HG03039 (cell line): ENCODE data around the gene NLRP2B.
"Not testable (repeated sequence)": the region's sequence is repeated elsewhere in the genome, so short reads cannot be mapped to it uniquely, and the experiment has no call there.

Experiments
- ATAC-seq: cut with Tn5 transposase; IDR thresholded peaks from one replicate; pipeline ENCODE4 v1.9.1; 2021; ENCODE audit warnings: mild to moderate bottlenecking, moderate library complexity; ENCODE audit not compliant: unreplicated experiment

NLRP2B gene

DNA sequence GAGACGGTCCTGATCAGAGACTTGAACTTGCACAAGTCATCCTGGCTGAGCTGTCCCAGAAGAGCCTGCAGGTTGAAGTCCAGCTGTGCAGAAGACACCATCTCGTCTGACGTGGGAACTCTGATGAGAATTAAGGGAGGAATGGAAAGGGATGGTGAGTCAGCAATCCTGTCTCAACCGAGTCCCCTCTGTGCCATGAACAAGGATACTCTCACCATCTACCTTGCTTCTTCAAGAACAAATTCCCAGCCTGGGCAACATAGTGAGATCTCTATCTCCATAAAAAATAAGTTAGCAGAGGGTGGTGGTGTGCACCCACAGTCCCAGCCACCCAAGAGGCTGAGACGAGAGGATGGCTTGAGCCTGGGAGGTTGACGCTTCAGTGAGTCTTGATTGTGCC lies at the start of gene NLRP2B:
TSS of gene NLRP2B (minus strand) at position 101 of the 400 bp plus-strand sequence.
- no peak for ATAC-seq

DNA sequence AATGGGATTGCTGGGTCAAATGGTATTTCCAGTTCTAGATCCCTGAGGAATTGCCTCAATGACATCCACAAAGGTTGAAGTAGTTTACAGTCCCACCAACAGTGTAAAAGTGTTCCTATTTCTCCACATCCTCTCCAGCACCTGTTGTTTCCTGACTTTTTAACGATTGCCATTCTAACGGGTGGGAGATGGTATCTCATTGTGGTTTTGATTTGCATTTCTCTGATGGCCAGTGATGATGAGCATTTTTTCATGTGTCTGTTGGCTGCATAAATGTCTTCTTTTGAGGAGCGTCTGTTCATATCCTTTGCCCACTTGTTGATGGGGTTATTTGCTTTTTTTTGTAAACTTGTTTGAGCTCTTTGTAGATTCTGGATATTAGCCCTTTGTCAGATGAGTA lies 45.9 kb upstream of the NLRP2B start:
- not testable (repeated sequence) for ATAC-seq

DNA sequence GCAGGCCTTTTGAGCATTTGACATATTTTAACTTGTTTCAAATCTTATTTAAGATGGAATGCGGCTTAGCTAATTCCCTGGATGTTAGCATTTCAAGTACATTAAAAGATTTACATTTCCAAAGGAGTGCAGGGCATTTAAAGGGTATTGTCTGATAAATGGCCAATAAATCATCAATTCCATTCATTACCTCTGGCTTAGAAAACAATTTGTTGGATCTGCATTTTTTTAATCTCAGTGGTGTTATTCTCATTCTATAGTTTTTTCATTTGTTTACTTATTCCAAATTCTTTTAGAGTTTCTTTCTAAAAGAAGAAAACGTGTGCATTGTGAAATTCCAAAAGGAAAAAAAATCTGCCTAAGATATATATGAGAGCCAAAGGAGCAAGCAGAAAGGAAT lies 1.3 kb upstream of the NLRP2B start:
- ATAC-seq, result no peak

DNA sequence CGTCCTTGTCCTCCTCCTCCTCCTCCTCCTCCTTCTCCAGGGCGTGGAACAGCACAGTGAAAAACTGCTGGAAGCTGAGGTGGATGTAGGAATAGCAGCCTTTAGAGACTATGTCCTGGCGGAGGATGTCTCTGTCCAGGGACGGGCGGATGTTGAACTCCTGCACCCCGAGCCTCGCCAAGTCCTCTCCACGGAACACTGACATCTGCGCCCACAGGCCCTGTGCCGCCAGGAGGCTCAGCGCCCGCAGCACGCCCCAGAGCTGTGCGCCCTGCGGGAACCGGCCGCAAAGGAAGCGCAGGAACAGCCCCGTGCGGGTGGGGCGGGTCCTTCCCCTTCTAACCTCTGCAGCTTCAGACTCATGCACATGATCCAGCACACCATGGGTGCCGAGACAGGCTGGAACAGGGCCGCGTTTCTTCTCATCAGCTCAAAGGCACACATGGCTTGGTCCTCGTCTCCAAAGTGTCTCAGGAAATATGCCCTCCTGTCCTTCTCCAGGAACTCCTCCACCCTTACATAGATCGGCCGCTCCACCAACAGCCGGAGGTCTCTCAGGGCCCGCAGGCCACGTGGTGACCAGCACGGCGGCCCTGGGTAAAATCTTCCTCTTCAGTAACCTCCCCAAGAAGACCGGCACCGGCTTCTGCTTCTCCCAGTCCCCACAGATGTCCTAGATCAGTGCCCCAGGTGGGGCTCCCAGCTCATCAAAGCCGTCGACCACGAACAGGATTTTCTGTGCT lies 1.2 kb downstream of the NLRP2B start:
- no peak for ATAC-seq

DNA sequence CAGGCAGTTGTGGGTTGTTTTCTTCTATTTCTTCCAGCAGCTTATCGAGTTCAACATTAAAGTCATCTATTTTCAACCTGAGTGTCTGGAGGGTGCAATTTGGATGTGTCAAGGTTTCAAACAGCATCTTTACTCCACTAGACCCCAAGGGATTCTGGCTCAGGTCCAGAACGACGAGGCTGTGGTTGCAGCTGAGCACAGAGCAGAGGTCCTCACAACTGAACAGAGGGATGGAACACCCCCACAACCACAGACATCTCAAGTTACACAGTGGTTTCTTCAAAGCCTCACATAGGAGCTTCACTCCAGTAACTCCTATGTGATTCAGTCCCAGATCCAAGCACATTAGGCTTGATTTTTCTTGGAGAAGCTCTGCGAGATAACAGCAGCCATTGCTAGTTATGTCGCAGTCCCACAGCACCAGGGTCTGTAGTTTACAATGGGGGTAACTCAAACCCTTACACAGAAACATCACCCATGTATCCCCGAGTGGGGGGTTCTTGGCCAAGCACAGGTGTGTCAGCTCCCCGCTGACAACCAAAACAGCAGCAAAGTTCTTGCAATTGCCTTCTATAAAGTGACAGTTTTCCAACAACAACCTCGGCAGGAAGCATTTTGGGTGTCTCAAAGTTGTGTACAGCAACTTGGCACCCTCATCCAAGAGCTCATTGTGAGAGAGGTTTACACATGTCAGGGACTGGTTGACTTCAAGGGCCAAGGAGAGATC lies 2.8 kb downstream of the NLRP2B start:
- ATAC-seq, result no peak

DNA sequence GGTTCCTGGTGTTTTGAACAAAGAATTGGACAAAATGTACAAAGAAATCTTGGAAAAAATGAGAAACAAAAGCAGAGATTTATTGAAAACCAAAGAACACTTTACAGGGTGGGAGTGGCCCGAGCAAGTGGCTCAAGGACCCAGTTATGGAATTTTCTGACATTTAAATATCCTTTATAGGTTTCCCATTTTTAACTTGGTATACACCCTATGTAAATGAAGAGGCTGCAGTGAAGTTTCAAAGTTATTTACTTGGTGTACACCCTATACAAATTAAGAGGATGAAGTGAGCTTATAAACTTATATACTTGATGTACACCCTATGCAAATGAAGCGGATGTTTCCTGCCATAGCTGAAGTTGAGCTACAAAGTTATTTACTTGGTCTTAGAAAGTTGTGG lies 4.7 kb downstream of the NLRP2B start:
- ATAC-seq, result no peak

DNA sequence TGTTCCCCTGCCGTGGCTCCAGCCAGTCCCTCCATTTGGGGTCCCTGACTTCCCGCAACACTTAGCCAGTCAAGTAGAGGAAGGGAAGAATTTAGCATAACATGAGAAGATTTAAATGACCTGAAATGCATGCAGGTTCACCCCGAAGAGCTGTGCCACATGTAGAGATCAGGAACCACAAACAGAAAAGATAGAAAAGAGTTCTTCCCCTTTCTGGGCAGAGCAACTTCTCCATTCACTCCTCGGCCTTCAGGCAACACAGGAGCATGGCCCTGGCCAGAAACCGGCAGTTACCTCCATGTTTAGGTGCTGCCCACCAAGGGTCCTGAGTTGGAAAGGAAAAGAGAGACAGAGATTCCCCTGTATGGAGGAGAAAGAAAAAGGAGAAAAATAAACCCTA lies 5.2 kb downstream of the NLRP2B start:
- no peak for ATAC-seq

DNA sequence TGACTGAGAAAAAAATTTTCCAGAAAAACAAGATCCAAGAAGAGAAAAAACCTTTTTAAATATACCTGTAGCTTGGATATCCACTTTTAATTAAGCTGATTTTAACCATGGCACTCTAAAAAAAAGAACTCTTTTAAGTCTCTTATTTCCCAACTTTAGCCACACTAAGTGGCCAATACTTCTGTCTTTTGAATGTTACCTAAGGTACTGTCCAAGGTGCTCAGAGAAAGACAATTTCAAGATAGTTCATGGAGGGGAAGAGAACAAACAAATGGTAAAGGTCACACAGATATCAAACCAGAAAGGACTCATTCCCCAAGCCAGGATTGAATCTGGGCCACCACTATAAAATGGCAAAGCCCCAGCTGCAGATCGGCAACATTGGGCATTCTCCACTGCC lies 10.1 kb downstream of the NLRP2B start:
- no peak for ATAC-seq

DNA sequence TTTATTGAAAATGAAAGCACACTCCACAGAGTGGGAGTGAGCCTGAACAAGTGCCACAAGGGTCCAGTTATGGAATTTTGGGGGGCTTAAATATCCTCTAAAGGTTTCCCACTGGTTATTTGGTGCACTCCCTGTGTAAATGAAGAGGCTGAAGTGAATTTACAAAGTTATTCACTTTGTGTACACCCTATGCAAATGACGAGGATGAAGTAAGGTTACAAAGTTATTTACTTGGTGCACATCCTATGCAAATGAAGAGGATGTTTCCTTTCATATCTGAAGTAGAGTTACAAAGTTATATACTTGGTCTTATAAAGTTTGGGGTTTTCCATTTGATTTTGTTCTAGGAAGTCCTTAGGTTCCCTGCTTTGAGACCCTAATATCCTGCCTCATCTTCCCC lies 13.1 kb downstream of the NLRP2B start:
- no peak for ATAC-seq

DNA sequence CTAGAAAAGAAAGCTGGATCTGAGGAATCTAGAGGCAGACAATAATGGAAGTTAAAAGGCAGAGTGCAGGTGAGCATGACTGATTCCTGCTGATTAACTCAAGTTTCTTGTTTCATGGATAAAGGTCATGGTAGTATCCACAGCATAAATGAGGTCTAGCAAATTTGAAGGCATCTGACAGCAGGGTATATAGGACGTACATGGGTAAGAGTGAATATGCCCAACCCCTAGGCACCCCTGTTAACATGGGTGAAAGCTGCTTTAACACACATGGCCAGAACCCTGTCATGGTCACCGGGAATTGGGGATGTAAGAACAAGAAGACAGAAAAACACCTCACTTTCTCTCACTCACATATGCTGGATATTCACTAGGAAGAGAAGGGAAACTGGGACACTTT lies 25.0 kb downstream of the NLRP2B start:
- no peak for ATAC-seq

DNA sequence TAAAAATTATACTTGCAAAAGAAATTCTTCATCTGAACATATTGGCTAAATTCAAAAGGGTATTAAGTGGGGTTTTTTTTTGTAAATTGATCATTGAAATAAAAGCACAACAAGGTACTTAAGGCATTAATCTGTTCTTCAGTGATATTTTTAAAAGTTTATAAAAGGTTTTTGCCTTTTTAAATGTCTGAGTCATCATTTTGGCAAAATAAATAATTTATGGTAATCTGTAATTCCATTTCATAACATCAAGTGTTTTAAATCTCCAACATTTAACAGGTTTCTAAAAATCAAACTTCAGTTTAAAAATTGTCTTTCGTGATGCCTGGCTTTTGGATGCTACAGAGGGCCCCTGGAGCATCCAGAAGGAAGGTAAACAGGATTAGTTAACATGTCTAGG lies 27.4 kb downstream of the NLRP2B start:
- ATAC-seq, result no peak

DNA sequence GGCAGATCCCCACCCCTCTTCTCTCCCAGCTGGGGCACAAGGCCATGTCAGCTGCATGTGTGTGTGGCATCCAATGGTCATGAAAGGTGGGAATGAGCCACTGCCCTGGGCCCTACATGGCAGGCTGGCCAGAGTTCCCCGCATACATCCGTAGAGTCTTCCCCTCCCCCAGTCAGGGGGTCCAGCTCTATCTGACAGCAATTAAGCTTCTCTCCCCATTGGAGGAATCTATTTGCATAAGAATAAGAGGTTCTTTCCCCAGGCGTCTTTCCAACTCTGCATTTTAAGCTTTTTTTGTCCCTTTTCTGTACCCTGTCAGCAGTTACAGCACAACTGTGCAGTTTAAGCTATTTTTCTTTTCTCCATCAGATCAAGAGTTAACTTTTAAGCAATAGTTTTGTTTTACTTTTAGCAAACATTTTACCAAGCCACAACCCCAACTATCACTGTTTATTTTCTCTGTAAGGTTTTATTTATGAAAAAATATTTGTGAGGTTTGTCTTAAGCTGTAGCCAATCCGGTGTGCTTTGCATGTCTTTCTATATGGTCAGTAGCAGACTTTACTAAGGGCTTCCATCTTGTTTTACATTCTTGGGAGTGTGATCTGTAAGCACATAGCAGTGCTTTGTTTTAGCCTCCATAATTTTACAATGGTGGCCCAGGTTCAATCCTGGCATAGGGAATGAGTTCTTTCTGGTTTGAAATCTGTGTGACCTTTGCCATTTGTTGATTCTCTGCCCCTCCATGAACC lies 28.7 kb downstream of the NLRP2B start:
- ATAC-seq, result no peak

DNA sequence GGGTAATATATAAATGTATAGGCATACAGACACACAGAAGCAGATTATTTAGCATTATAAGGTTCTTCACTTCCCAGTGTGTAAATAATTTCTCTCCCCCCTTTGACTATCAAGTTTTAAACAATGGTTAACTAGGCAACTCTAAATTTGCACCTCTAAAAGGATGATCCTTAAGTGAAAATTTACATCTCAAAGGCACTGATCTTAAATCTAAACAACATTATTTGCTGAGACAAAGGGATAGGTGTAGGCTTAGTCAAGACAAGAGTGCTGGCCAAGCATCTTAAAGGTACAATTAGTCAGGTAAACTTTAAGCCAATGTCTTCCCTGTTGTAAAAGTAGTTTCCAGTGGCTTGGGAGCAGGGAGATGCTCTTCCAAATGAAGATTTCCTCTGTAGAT lies 33.0 kb downstream of the NLRP2B start:
- ATAC-seq, result no peak

DNA sequence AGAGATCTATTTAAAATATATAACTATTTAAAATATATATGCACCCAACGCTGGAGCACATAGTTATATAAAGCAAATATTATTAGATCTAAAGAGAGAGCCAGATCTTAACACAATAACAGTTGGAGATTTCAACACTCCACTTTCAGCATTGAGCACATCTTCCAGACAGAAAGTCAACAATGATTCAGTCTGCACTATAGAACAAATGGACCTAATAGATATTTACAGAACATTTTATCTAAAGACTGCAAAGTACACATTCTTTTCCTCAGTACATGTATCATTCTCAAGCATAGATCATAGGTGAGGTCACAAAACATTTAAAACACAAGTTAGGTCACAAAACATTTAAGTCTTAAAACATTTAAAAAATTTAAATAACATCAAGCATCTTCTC lies 36.4 kb downstream of the NLRP2B start:
- no peak for ATAC-seq

DNA sequence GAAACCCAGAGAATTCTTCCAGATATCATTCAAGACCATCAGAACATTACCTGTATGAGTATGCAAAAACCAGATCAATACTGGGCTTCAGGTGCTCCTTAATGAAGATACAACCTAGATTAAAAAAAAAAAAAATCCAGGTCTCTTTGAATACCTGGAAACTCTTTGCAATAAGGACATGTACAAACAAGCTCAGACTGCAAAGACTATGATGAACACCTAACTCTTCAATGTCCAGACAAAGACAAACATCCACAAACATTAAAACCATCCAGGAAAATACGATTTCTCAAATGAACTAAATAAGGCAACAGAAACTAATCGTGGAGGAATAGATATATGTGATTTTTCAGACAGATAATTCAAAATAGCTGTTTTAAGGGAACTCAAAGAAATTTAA lies 38.7 kb downstream of the NLRP2B start:
- no peak for ATAC-seq

DNA sequence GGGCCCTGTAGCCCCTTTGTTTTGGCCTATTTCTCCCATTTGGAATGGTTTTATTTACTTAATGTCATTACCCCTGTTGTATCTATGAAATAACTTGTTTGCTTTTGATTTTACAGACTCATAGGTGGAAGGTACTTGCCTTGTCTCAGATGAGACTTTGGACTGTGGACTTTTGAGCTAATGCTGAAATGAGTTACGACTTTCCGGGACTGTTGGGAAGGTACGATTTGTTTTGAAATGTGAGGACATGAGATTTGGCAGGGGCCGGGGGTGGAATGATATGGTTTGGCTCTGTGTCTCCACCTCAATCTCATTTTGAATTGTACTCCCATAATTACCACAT lies 39.4 kb downstream of the NLRP2B start:
- no peak for ATAC-seq

DNA sequence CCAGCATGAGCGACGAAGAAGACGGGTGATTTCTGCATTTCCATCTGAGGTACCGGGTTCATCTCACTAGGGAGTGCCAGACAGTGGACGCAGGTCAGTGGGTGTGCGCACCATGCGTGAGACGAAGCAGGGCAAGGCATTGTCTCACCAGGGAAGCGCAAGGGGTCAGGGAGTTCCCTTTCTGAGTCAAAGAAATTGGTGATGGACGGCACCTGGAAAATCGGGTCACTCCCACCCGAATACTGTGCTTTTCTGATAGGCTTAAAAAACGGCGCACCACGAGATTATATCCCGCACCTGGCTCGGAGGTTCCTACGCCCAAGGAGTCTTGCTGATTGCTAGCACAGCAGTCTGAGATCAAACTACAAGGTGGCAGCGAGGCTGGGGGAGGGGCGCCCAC lies 50.6 kb downstream of the NLRP2B start:
- ATAC-seq, result not testable (repeated sequence)
